Neural crest cell (in vitro differentiated cells): ENCODE data around the gene GRIK2. TPM values are rescaled to one million over a fixed set of nuclear protein-coding genes. Genes with fewer than 3 reads are reported as not detected.
A peak's percentile ranks its signal among the peaks of the same experiment; 100 is the strongest.

Source experiments
- DNase-seq: peaks from one replicate; pipeline ENCODE4 v3.0.0; 2021; ENCODE audit warnings: low read depth, mixed read lengths, low spot score
- H3K27ac Mint-ChIP-seq: one replicate; pipeline ENCODE4 v1.8.0; 2021; ENCODE audit warnings: mild to moderate bottlenecking, mixed read lengths; ENCODE audit not compliant: unreplicated experiment
- H3K27me3 Mint-ChIP-seq: 2 replicates; pipeline ENCODE4 v1.8.0; 2021; ENCODE audit warnings: low read depth, mild to moderate bottlenecking, mixed read lengths
- H3K36me3 Mint-ChIP-seq: 2 replicates; pipeline ENCODE4 v1.8.0; 2021; ENCODE audit warnings: low read depth, mild to moderate bottlenecking, mixed read lengths
- H3K4me1 Mint-ChIP-seq: 2 replicates; pipeline ENCODE4 v1.8.0; 2021; ENCODE audit warnings: mixed read lengths
- H3K4me3 Mint-ChIP-seq: one replicate; pipeline ENCODE4 v1.8.0; 2021; ENCODE audit warnings: mild to moderate bottlenecking, mixed read lengths
- H3K9me3 Mint-ChIP-seq: 2 replicates; pipeline ENCODE4 v1.8.0; 2021; ENCODE audit warnings: mixed read lengths
- total RNA-seq: library from RNA; stranded (reverse); gene quantifications from 2 replicates; pipeline ENCODE4 v1.2.1, GENCODE V29; 2021
- TF ChIP-seq, protein P1 (sequence below): fragments of 200-600 bp; sonication (generic); conservative IDR thresholded peaks from 2 replicates; pipeline ENCODE4 v1.5.0; 2021; ENCODE audit warnings: antibody characterized with exemption, mild to moderate bottlenecking

Gene GRIK2
- total RNA-seq, 1 donor from 2014 or later, result 10.5 TPM

- no peaks in the 10 kb centered on the region for H3K9me3 Mint-ChIP-seq
- DNase-seq, result no peak
- H3K27me3 Mint-ChIP-seq, result no peaks in the 10 kb centered on the region
- H3K36me3 Mint-ChIP-seq, result no peaks in the 10 kb centered on the region
- TF ChIP-seq, protein P1, sequence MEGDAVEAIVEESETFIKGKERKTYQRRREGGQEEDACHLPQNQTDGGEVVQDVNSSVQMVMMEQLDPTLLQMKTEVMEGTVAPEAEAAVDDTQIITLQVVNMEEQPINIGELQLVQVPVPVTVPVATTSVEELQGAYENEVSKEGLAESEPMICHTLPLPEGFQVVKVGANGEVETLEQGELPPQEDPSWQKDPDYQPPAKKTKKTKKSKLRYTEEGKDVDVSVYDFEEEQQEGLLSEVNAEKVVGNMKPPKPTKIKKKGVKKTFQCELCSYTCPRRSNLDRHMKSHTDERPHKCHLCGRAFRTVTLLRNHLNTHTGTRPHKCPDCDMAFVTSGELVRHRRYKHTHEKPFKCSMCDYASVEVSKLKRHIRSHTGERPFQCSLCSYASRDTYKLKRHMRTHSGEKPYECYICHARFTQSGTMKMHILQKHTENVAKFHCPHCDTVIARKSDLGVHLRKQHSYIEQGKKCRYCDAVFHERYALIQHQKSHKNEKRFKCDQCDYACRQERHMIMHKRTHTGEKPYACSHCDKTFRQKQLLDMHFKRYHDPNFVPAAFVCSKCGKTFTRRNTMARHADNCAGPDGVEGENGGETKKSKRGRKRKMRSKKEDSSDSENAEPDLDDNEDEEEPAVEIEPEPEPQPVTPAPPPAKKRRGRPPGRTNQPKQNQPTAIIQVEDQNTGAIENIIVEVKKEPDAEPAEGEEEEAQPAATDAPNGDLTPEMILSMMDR, result no peak
- no peak overlapping the region for H3K27ac Mint-ChIP-seq
- no peak overlapping the region for H3K4me3 Mint-ChIP-seq
- peaks cover 4% of the 10 kb centered on the region for H3K4me1 Mint-ChIP-seq
Measured at GRCh38 chr6:101777646-101778045, 384.1 kb downstream of the GRIK2 start.

- no peak overlapping the region for H3K27ac Mint-ChIP-seq
- DNase-seq, result no peak
- H3K4me1 Mint-ChIP-seq, result peaks cover 4% of the 10 kb centered on the region
- no peak overlapping the region for H3K4me3 Mint-ChIP-seq
- peaks cover 8% of the 10 kb centered on the region for H3K36me3 Mint-ChIP-seq
- H3K27me3 Mint-ChIP-seq, result no peaks in the 10 kb centered on the region
- TF ChIP-seq, protein P1, result no peak
- peaks cover 4% of the 10 kb centered on the region for H3K9me3 Mint-ChIP-seq
Measured at GRCh38 chr6:101779051-101779844, 385.7 kb downstream of the GRIK2 start.

DNA sequence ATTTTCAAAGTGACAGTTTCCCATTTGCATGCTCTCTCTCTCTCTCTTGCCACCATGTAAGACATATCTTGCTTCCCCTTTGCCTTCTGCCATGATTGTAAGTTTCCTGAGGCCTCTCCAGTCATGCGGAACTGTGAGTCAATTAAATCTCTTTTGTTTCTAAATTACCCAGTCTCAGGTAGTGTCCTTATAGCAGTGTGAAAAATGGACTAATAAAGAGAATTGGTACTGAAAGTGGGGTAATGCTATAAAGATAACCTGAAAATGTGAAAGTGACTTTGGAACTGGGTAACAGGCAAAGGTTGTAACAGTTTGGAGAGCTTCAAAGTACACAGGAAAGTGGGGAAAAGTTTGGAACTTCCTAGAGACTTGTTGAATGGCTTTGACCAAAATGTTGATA is 389.8 kb downstream of the GRIK2 start:
- H3K27me3 Mint-ChIP-seq, result no peaks in the 10 kb centered on the region

DNA sequence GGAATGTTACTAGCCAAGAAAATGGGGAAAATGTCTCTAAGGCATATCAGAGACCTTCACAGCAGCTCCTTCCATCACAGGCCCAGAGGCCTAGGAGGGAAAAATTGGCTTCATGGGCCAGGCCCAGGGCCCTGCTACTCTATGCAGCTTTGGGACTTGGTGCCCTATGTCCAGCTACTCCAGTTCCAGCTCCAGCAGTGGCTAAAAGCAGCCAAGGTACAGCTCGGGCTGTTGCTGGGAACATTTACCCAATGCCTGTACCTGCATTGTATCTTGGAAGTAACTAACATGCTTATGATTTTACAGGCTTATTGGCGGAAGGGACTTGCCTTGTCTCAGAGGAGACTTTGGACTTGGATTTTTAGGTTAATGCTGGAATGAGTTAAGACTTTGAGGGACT is 390.6 kb downstream of the GRIK2 start:
- H3K9me3 Mint-ChIP-seq, result peaks cover 6% of the 10 kb centered on the region
- H3K36me3 Mint-ChIP-seq, result peaks cover 17% of the 10 kb centered on the region

More for the DNA sequence above, 389.8 kb downstream of the GRIK2 start:
- TF ChIP-seq, protein P1, result no peak
- no peak overlapping the region for H3K27ac Mint-ChIP-seq
- DNase-seq, result no peak
- peaks cover 6% of the 10 kb centered on the region for H3K9me3 Mint-ChIP-seq
- no peak overlapping the region for H3K4me3 Mint-ChIP-seq
- no peaks in the 10 kb centered on the region for H3K4me1 Mint-ChIP-seq
- peaks cover 17% of the 10 kb centered on the region for H3K36me3 Mint-ChIP-seq

GRCh38 chr6:101799531-101799930 is 406.0 kb downstream of the GRIK2 start:
- Mint-ChIP-seq H3K27ac (peak overlapping the region; percentile 31), H3K27me3 (no peaks in the 10 kb centered on the region), H3K4me1 (no peaks in the 10 kb centered on the region), H3K9me3 (no peaks in the 10 kb centered on the region), H3K4me3 (no peak overlapping the region), H3K36me3 (no peaks in the 10 kb centered on the region)
- TF ChIP-seq, protein P1, result no peak
- no peak for DNase-seq

More for the DNA sequence above, 390.6 kb downstream of the GRIK2 start:
- TF ChIP-seq, protein P1, result no peak
- no peak for DNase-seq
- no peak overlapping the region for H3K4me3 Mint-ChIP-seq
- H3K27me3 Mint-ChIP-seq, result no peaks in the 10 kb centered on the region
- no peak overlapping the region for H3K27ac Mint-ChIP-seq
- no peaks in the 10 kb centered on the region for H3K4me1 Mint-ChIP-seq
